IMR-90 (cell line): ENCODE data around the gene UCKL1. TPM values are rescaled to one million over a fixed set of nuclear protein-coding genes. Genes with fewer than 3 reads are reported as not detected.
A peak's percentile ranks its signal among the peaks of the same experiment; 100 is the strongest.

Experiments
- ATAC-seq: fragments of 200-7000 bp; cut with Tn5 transposase; 2 replicates; pipeline ENCODE4 v1.9.1; 2020; ENCODE audit warnings: low read depth, mild to moderate bottlenecking, moderate library complexity
- BruUV-seq: library from RNA; stranded (reverse); fragments of 400-500 nt; replicated peaks from 2 replicates; lab custom pipeline; 2021; lab: Mats Ljungman, UMichigan
- CTCF ChIA-PET: fragments of 300-600 bp; formaldehyde crosslinking; extraction: SDS; loops from one replicate; lab custom pipeline; 2021; ENCODE audit warnings: antibody characterized with exemption; lab: Yijun Ruan, JAX
- POLR2A ChIA-PET: fragments of 300-600 bp; sonication (Branson Sonifier 250); formaldehyde crosslinking; loops from one replicate; lab custom pipeline; 2022; ENCODE audit warnings: antibody characterized with exemption; ENCODE audit not compliant: unreplicated experiment; lab: Charles Lee
- DNase-seq: peaks from one replicate; pipeline ENCODE4 v3.0.0; 2013
- H2AFZ ChIP-seq: replicated peaks from 2 replicates; pipeline ENCODE3; 2013; ENCODE audit warnings: low read length, mild to moderate bottlenecking; ENCODE audit not compliant: poor library complexity
- H2AK5ac ChIP-seq: 2 replicates; pipeline ENCODE4 v1.6.1; 2013; ENCODE audit warnings: low read depth, low read length, inconsistent platforms
- H2AK9ac ChIP-seq: replicated peaks from 2 replicates; pipeline ENCODE3; 2013; ENCODE audit warnings: mild to moderate bottlenecking, low read depth, low read length, moderate library complexity; ENCODE audit not compliant: poor library complexity
- H2BK120ac ChIP-seq: 2 replicates; pipeline ENCODE4 v1.6.1; 2013; ENCODE audit warnings: low read depth, low read length, inconsistent platforms
- H2BK15ac ChIP-seq: 3 replicates; pipeline ENCODE4 v1.6.1; 2013; ENCODE audit warnings: low read depth, low read length, inconsistent platforms
- H2BK20ac ChIP-seq: 2 replicates; pipeline ENCODE4 v1.6.1; 2013; ENCODE audit warnings: low read depth, mild to moderate bottlenecking, inconsistent platforms, low read length, moderate library complexity
- H2BK5ac ChIP-seq: 2 replicates; pipeline ENCODE4 v1.6.1; 2013; ENCODE audit warnings: mild to moderate bottlenecking, low read depth, low read length, inconsistent platforms; ENCODE audit not compliant: poor library complexity, severe bottlenecking
- H3K14ac ChIP-seq: replicated peaks from 2 replicates; pipeline ENCODE4 v1.6.1; 2013; ENCODE audit warnings: low read depth, low read length, inconsistent platforms
- H3K18ac ChIP-seq: 2 replicates; pipeline ENCODE4 v1.6.1; 2013; ENCODE audit warnings: low read depth, low read length, control low read depth
- H3K23ac ChIP-seq: 2 replicates; pipeline ENCODE4 v1.6.1; 2013; ENCODE audit warnings: low read depth, low read length, inconsistent platforms
- H3K27ac ChIP-seq: 2 replicates; pipeline ENCODE4 v1.5.1; 2013; ENCODE audit warnings: mild to moderate bottlenecking, control low read depth, low read length; ENCODE audit not compliant: insufficient read depth
- H3K27me3 ChIP-seq: 2 replicates; pipeline ENCODE4 v1.6.1; 2013; ENCODE audit warnings: low read length; ENCODE audit not compliant: control insufficient read depth, insufficient read depth
- H3K36me3 ChIP-seq: 2 replicates; pipeline ENCODE4 v1.6.1; 2013; ENCODE audit warnings: low read length, mixed read lengths; ENCODE audit not compliant: control insufficient read depth, insufficient read depth
- H3K4ac ChIP-seq: 2 replicates; pipeline ENCODE4 v1.6.1; 2013; ENCODE audit warnings: low read depth, low read length, inconsistent platforms
- H3K4me1 ChIP-seq: 2 replicates; pipeline ENCODE4 v1.6.1; 2013; ENCODE audit warnings: low read length, mixed read lengths; ENCODE audit not compliant: control insufficient read depth, insufficient read depth
- H3K4me2 ChIP-seq: 2 replicates; pipeline ENCODE4 v1.6.1; 2013; ENCODE audit warnings: low read depth, mild to moderate bottlenecking, control low read depth, low read length, moderate library complexity
- H3K4me3 ChIP-seq: 2 replicates; pipeline ENCODE4 v1.5.1; 2013; ENCODE audit warnings: low read depth, mild to moderate bottlenecking, control low read depth, low read length, moderate library complexity; ENCODE audit not compliant: insufficient read depth
- H3K56ac ChIP-seq: 2 replicates; pipeline ENCODE4 v1.6.1; 2013; ENCODE audit warnings: low read length, inconsistent platforms; ENCODE audit not compliant: insufficient read depth; ENCODE audit errors: extremely low read depth
- H3K79me1 ChIP-seq, 2 experiments: 2 replicates each; pipeline ENCODE4 v1.6.1; 2013; ENCODE audit warnings: low read length in 2 of 2, inconsistent platforms in 1 of 2, low read depth in 1 of 2
- H3K9ac ChIP-seq: 2 replicates; pipeline ENCODE4 v1.6.1; 2013; ENCODE audit warnings: low read depth, low read length, control low read depth
- H3K9me1 ChIP-seq: 2 replicates; pipeline ENCODE4 v1.6.1; 2013; ENCODE audit warnings: low read length, inconsistent platforms; ENCODE audit not compliant: insufficient read depth
- H3K9me3 ChIP-seq: 2 replicates; pipeline ENCODE4 v1.6.1; 2013; ENCODE audit warnings: low read length; ENCODE audit not compliant: control insufficient read depth, insufficient read depth
- H4K20me1 ChIP-seq: 2 replicates; pipeline ENCODE4 v1.6.1; 2013; ENCODE audit warnings: low read length, inconsistent platforms; ENCODE audit not compliant: insufficient read depth
- H4K5ac ChIP-seq: 2 replicates; pipeline ENCODE4 v1.6.1; 2013; ENCODE audit warnings: mild to moderate bottlenecking, low read depth, low read length, control low read depth
- H4K8ac ChIP-seq, 2 experiments: 2 replicates each; pipeline ENCODE4 v1.6.1; 2013; ENCODE audit warnings: low read depth in 2 of 2, low read length in 2 of 2, control low read depth in 1 of 2, inconsistent platforms in 1 of 2
- H4K91ac ChIP-seq: 2 replicates; pipeline ENCODE4 v1.6.1; 2013; ENCODE audit warnings: low read depth, low read length, inconsistent platforms; ENCODE audit not compliant: insufficient read depth
- BHLHE40 ChIP-seq: fragments of 150-350 bp; IDR thresholded peaks from 2 replicates; pipeline ENCODE4 v1.6.1; 2016; ENCODE audit warnings: mild to moderate bottlenecking, low read depth, low read length
- CEBPB ChIP-seq: IDR thresholded peaks from 2 replicates; pipeline ENCODE4 v1.6.1; 2012; ENCODE audit warnings: low read depth, low read length, improper control_type of control experiment
- CHD1 ChIP-seq: IDR thresholded peaks from 2 replicates; pipeline ENCODE4 v1.6.1; 2012; ENCODE audit warnings: low read depth, low read length, improper control_type of control experiment
- FOS ChIP-seq: fragments of 150-350 bp; IDR thresholded peaks from 2 replicates; pipeline ENCODE4 v1.6.1; 2016; ENCODE audit warnings: low read depth, low read length
- MAFK ChIP-seq: IDR thresholded peaks from 2 replicates; pipeline ENCODE4 v1.6.1; 2012; ENCODE audit warnings: low read depth, low read length, improper control_type of control experiment
- MXI1 ChIP-seq: IDR thresholded peaks from 2 replicates; pipeline ENCODE4 v1.6.1; 2012; ENCODE audit warnings: low read depth, mild to moderate bottlenecking, low read length, moderate library complexity, borderline replicate concordance
- NFE2L2 ChIP-seq: fragments of 150-350 bp; IDR thresholded peaks from 2 replicates; pipeline ENCODE4 v1.6.1; 2016; ENCODE audit warnings: low read depth, mild to moderate bottlenecking, low read length
- POLR2A ChIP-seq: IDR thresholded peaks from 2 replicates; pipeline ENCODE4 v1.6.1; 2012; ENCODE audit warnings: mild to moderate bottlenecking, low read depth, low read length
- RAD21 ChIP-seq: IDR thresholded peaks from 2 replicates; pipeline ENCODE4 v1.6.1; 2012; ENCODE audit warnings: low read length, improper control_type of control experiment
- RCOR1 ChIP-seq: IDR thresholded peaks from 2 replicates; pipeline ENCODE4 v1.6.1; 2012; ENCODE audit warnings: mild to moderate bottlenecking, low read length, improper control_type of control experiment; ENCODE audit not compliant: insufficient replicate concordance
- RFX5 ChIP-seq: IDR thresholded peaks from 2 replicates; pipeline ENCODE4 v1.8.0; 2012; ENCODE audit warnings: low read depth, mild to moderate bottlenecking, low read length, moderate library complexity
- SMC3 ChIP-seq: fragments of 150-350 bp; IDR thresholded peaks from 2 replicates; pipeline ENCODE4 v1.6.1; 2016; ENCODE audit warnings: low read depth, mild to moderate bottlenecking, antibody characterized with exemption, low read length, moderate library complexity
- WGBS, 2 experiments: methylation state at CpG; one replicate each; pipeline versions ENCODE4 v1.1.5 to v1.1.7; 2013; ENCODE audit warnings: missing lambda C conversion rate in 2 of 2; ENCODE audit not compliant: insufficient read length in 1 of 2; ENCODE audit errors: extremely low coverage in 2 of 2; 5-methylcytosine and 5-hydroxymethylcytosine counted together
- dilution Hi-C: fragments of 300-500 bp; cut with HindIII; formaldehyde crosslinking; loops from one replicate; pipeline ENCODE4 v1.14.3; 2018; ENCODE audit warnings: low sequenced_read_pairs; ENCODE audit not compliant: unreplicated experiment
- in situ Hi-C: fragments of 300-500 bp; cut with MboI; formaldehyde crosslinking; loops from 3 replicates; pipeline ENCODE4 v1.14.3; 2019; ENCODE audit warnings: low sequenced_read_pairs, inconsistent platforms, mixed read lengths
- intact Hi-C: fragments of 100-400 bp; cut with micrococcal nuclease; formaldehyde crosslinking; loops from 2 replicates; pipeline ENCODE4 v1.10.0; 2022
- polyA plus RNA-seq, 3 experiments: library from polyadenylated mRNA; depleted of rRNA; stranded (reverse); fragments of >200 nt; gene quantifications; 2 replicates each; pipeline ENCODE4 v1.2.3, GENCODE V29; 2012; ENCODE audit warnings: low replicate concordance in 1 of 3
- total RNA-seq: library from RNA; depleted of rRNA; stranded (reverse); fragments of >200 nt; gene quantifications from 2 replicates; pipeline ENCODE4 v1.2.3, GENCODE V29; 2012
- TF ChIP-seq, protein P1 (sequence below): conservative IDR thresholded peaks from 2 replicates; pipeline ENCODE4 v1.5.1; 2012; ENCODE audit warnings: mild to moderate bottlenecking, low read depth, low read length, improper control_type of control experiment
- TF ChIP-seq, protein P2 (sequence below): fragments of 150-350 bp; IDR thresholded peaks from 2 replicates; pipeline ENCODE4 v1.6.1; 2017; ENCODE audit warnings: mild to moderate bottlenecking, antibody characterized with exemption, low read length, low read depth
- TF ChIP-seq, protein P3 (sequence below): fragments of 150-350 bp; IDR thresholded peaks from 2 replicates; pipeline ENCODE4 v1.6.1; 2016; ENCODE audit warnings: low read depth, mild to moderate bottlenecking, low read length, moderate library complexity, borderline replicate concordance

The UCKL1 gene
- total and polyA plus RNA-seq, 2 of the 4 experiments (the other 2 are of a cell fraction): 16.7 to 54.7 TPM

DNA sequence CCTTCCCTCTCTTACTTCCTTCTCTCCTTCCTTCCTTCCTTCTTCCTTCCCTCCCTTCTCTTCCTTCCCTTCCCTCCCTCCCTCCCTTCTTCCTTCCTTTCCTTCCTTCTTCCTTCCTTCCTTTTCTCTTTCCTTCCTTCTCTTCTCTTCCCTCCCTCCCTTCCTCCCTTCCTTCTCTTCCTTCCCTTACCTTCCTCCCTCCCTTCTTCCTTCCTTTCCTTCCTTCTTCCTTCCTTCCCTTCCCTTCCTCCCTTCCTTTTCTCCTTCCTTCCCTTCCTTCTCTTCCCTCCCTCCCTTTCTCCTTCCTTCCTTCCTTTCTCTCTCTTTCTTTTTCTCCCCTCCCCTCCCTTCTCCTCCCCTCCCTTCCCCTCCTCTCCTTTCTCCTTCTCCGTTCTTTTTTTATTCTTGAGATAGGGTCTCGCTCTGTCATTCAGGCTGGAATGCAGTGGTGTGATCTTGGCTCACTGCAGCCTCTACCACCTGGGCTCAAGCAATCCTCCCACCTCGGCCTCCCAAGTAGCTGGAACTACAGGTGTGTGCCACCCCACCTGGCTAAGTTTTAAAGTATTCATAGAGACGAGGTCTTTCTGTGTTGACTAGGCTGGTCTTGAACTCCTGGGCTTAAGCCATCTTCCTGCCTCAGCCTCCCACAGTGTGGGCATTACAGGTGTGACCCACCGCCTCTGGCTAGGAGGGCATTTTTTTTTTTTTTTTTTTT, 14.7 kb upstream of the UCKL1 start:
- peaks cover 20% of the 10 kb centered on the region for H3K4me1 ChIP-seq
- no peak overlapping the region for H3K27ac ChIP-seq
- no TSS peak for BruUV-seq
- no peak overlapping the region for H3K4ac ChIP-seq
- H3K23ac ChIP-seq: no peak overlapping the region; the same call in 1 of the 2 replicates
- H3K9ac ChIP-seq: peak overlapping the region; percentile 89; the same call in 1 of the 2 replicates
- in situ Hi-C loops (loop anchor here (10.0 kb wide), 1 partner anchor 436 kb away; the partner anchor contains the start of gene PTK6), dilution Hi-C loops (no loop called here), intact Hi-C loops (loop anchor here (5.0 kb wide), 1 partner anchor 194 kb away; no protein-coding TSS in a partner anchor)
- no peak overlapping the region for H2BK5ac ChIP-seq
- H2AFZ ChIP-seq: peak overlapping the region; percentile 97
- ATAC-seq (no peak), DNase-seq (no peak)
- peak overlapping the region; percentile 35 for H2AK5ac ChIP-seq
- H3K14ac ChIP-seq: no peak overlapping the region
- H4K20me1 ChIP-seq: no peaks in the 10 kb centered on the region
- H2AK9ac ChIP-seq: peak overlapping the region; percentile 86
- H2BK20ac ChIP-seq: no peak overlapping the region
- no peak overlapping the region; a peak in 1 of 4 replicates for H4K8ac ChIP-seq
- POLR2A ChIA-PET: no interaction called here
- no peak overlapping the region for H3K18ac ChIP-seq
- WGBS, 2 experiments: no CpG with 5 or more reads among the region's 5 CpGs
- no peak overlapping the region for H3K56ac ChIP-seq
- H3K4me3 ChIP-seq: no peak overlapping the region; the same call in 1 of the 2 replicates
- peak overlapping the region; percentile 86; the same call in 1 of the 2 replicates for H3K4me2 ChIP-seq
- H4K91ac ChIP-seq: no peak overlapping the region
- peaks cover 12 to 25% of the 10 kb centered on the region in 2 experiments; a peak in 3 of 4 replicates for H3K79me1 ChIP-seq
- H3K9me3 ChIP-seq: no peaks in the 10 kb centered on the region
- H3K9me1 ChIP-seq: peaks cover 7% of the 10 kb centered on the region; the same call in 1 of the 2 replicates
- no peaks in the 10 kb centered on the region for H3K27me3 ChIP-seq
- CTCF ChIA-PET: no interaction called here
- no peak overlapping the region for H4K5ac ChIP-seq
- H3K36me3 ChIP-seq: peaks cover 18% of the 10 kb centered on the region
- no peak overlapping the region for H2BK120ac ChIP-seq
- no peak overlapping the region for H2BK15ac ChIP-seq
- TF ChIP-seq RAD21 (no peak), SMC3 (no peak), RFX5 (no peak), NFE2L2 (no peak), CHD1 (no peak), MAFK (no peak), RCOR1 (no peak), POLR2A (no peak), FOS (no peak), BHLHE40 (no peak), CEBPB (no peak), MXI1 (no peak)
- TF ChIP-seq, protein P1, sequence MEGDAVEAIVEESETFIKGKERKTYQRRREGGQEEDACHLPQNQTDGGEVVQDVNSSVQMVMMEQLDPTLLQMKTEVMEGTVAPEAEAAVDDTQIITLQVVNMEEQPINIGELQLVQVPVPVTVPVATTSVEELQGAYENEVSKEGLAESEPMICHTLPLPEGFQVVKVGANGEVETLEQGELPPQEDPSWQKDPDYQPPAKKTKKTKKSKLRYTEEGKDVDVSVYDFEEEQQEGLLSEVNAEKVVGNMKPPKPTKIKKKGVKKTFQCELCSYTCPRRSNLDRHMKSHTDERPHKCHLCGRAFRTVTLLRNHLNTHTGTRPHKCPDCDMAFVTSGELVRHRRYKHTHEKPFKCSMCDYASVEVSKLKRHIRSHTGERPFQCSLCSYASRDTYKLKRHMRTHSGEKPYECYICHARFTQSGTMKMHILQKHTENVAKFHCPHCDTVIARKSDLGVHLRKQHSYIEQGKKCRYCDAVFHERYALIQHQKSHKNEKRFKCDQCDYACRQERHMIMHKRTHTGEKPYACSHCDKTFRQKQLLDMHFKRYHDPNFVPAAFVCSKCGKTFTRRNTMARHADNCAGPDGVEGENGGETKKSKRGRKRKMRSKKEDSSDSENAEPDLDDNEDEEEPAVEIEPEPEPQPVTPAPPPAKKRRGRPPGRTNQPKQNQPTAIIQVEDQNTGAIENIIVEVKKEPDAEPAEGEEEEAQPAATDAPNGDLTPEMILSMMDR: no peak
- TF ChIP-seq, protein P2, sequence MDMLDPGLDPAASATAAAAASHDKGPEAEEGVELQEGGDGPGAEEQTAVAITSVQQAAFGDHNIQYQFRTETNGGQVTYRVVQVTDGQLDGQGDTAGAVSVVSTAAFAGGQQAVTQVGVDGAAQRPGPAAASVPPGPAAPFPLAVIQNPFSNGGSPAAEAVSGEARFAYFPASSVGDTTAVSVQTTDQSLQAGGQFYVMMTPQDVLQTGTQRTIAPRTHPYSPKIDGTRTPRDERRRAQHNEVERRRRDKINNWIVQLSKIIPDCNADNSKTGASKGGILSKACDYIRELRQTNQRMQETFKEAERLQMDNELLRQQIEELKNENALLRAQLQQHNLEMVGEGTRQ: no peak
- TF ChIP-seq, protein P3, sequence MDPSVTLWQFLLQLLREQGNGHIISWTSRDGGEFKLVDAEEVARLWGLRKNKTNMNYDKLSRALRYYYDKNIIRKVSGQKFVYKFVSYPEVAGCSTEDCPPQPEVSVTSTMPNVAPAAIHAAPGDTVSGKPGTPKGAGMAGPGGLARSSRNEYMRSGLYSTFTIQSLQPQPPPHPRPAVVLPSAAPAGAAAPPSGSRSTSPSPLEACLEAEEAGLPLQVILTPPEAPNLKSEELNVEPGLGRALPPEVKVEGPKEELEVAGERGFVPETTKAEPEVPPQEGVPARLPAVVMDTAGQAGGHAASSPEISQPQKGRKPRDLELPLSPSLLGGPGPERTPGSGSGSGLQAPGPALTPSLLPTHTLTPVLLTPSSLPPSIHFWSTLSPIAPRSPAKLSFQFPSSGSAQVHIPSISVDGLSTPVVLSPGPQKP: no peak
